Activated T-cell treated with anti-CD3 and anti-CD28 coated beads, Interleukin-2, amount 50 U/mL, for 72 hours (primary cell): ENCODE results near the gene MORC2. TPM values are rescaled to one million over a fixed set of nuclear protein-coding genes. Genes with fewer than 3 reads are reported as not detected.
A peak's percentile ranks its signal among the peaks of the same experiment; 100 is the strongest.

Experiments used
- ATAC-seq, 2 donors: fragments of 150-1000 bp; cut with Tn5 transposase; replicated peaks in 1 of 2; 2 replicates each; pipeline ENCODE4 v1.10.0; 2021; ENCODE audit warnings: moderate library complexity in 2 of 2, mild to moderate bottlenecking in 1 of 2
- DNase-seq, 2 donors: peaks; one replicate each; pipeline ENCODE4 v3.0.0; 2021 to 2022; ENCODE audit warnings: mixed read lengths in 1 of 2
- H3K27ac Mint-ChIP-seq: one replicate; pipeline ENCODE4 v1.8.0; 2022; ENCODE audit warnings: mild to moderate bottlenecking, moderate library complexity, mixed read lengths
- H3K27me3 Mint-ChIP-seq: one replicate; pipeline ENCODE4 v1.8.0; 2022; ENCODE audit warnings: low read depth, mixed read lengths
- H3K36me3 Mint-ChIP-seq, 2 donors: one replicate each; pipeline ENCODE4 v1.8.0; 2022; ENCODE audit warnings: mixed read lengths in 2 of 2, mild to moderate bottlenecking in 1 of 2; ENCODE audit not compliant: insufficient read depth in 2 of 2
- H3K4me1 Mint-ChIP-seq: one replicate; pipeline ENCODE4 v1.8.0; 2022; ENCODE audit warnings: low read depth, mixed read lengths
- H3K4me3 Mint-ChIP-seq, 2 donors: one replicate each; pipeline ENCODE4 v1.8.0; 2022; ENCODE audit warnings: mild to moderate bottlenecking in 2 of 2, mixed read lengths in 2 of 2, moderate library complexity in 2 of 2
- H3K9me3 Mint-ChIP-seq, 2 donors: one replicate each; pipeline ENCODE4 v1.8.0; 2022; ENCODE audit warnings: mixed read lengths in 2 of 2
- total RNA-seq, 2 donors: library from RNA; stranded (reverse); gene quantifications; one replicate each; pipeline ENCODE4 v1.2.3, GENCODE V29; 2022

Gene MORC2
- total RNA-seq, 2 donors from 2014 or later, result 27.2 to 42.0 TPM

DNA sequence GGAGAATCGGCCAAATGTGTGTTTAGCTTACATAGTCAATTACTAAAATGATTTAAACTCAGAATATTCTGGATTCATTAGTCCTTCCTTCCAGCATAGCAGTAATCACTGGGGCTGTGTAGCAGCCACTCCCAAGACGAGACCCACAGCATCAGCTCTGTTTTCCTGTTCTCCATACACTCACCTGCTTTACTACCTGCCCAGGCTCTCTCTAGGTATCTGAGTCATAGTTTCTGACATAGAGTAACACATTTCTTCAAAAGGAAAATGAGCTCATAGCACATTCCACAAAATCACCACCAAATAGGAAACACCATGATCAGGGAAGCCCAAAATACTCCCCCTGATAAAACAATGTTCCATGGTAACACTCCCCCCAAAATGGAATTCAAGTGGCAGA is 22.9 kb downstream of the MORC2 start:
- no peaks in the 10 kb centered on the region for H3K27me3 Mint-ChIP-seq
- ATAC-seq, result no peak
- no peak overlapping the region for H3K4me3 Mint-ChIP-seq
- peak overlapping the region; percentile 13 for H3K27ac Mint-ChIP-seq
- H3K36me3 Mint-ChIP-seq, result peaks cover 12 to 42% of the 10 kb centered on the region in 2 donors
- H3K9me3 Mint-ChIP-seq, result no peaks in the 10 kb centered on the region
- DNase-seq, result no peak
- H3K4me1 Mint-ChIP-seq, result peaks cover 47% of the 10 kb centered on the region

DNA sequence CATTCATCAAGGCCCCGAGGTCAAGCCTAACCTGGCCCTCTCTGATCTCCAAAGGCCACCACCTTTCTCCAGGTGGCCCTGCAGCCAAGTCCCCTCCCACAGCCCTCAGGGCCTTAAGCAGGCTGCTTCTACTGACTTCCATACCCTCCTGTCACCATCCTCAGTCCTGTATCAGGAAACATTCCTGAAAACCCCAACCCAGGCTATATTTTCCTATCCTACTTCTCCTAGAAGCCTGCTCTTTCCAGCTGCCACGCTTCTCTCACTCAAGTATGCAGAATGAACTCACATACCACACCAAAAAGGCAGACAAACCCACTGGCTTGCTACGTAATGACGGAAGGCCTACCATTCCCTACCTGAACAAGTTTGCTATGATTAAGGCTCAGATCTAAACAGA is 23.6 kb downstream of the MORC2 start:
- ATAC-seq (no peak), DNase-seq (no peak)
- H3K9me3 Mint-ChIP-seq, result no peaks in the 10 kb centered on the region
- H3K27ac Mint-ChIP-seq, result no peak overlapping the region
- no peaks in the 10 kb centered on the region for H3K27me3 Mint-ChIP-seq
- no peak overlapping the region for H3K4me3 Mint-ChIP-seq
- peaks cover 10 to 38% of the 10 kb centered on the region in 2 donors for H3K36me3 Mint-ChIP-seq
- H3K4me1 Mint-ChIP-seq, result peaks cover 53% of the 10 kb centered on the region

DNA sequence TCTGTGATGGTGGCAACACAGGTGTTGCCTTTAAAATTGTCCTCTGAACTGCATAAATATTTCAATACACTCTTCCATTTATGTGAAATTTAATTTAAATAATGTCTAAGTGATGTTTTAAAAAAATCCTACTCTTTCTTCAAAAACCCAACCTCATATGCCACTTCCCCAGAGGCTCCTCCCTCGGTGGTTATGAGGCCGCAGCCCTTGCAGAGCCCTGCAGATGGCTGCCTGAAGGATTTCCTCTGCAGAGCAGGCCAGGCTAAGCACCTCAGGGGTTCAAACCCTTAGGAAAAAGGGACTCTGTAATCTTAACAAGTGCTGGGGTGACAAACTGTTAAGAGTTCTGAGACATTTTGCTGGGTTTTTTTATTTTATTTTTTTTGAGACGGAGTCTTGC is 25.2 kb downstream of the MORC2 start:
- H3K27ac Mint-ChIP-seq, result peak overlapping the region; percentile 11
- H3K4me3 Mint-ChIP-seq, result no peak overlapping the region
- peaks cover 9 to 42% of the 10 kb centered on the region in 2 donors for H3K36me3 Mint-ChIP-seq

DNA sequence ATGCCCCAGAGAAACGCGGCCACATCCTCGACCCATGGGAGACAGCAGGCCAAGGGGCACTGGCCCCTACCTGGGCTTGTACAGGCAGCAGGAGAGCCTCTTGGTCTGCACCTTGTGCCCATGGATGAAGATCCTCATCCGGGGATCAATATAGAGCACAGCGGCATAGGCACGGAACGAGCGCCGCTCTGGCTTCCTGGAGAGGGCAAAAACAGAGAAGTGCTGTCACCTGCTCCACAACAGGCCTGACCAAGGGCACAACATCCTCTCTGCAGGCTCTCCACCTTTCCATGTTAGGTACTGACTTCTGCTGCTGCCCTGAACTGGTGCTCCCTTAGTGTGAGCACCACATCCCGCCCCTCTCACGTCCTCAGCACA is 27.2 kb downstream of the MORC2 start:
- peak overlapping the region; percentile 67 for H3K27ac Mint-ChIP-seq

More for the DNA sequence above, 25.2 kb downstream of the MORC2 start:
- Mint-ChIP-seq H3K27me3 (no peaks in the 10 kb centered on the region), H3K4me1 (peaks cover 54% of the 10 kb centered on the region), H3K9me3 (no peaks in the 10 kb centered on the region)
- ATAC-seq, result peak; percentile 39 to 43
- DNase-seq, result peak; percentile 22 to 39

DNA sequence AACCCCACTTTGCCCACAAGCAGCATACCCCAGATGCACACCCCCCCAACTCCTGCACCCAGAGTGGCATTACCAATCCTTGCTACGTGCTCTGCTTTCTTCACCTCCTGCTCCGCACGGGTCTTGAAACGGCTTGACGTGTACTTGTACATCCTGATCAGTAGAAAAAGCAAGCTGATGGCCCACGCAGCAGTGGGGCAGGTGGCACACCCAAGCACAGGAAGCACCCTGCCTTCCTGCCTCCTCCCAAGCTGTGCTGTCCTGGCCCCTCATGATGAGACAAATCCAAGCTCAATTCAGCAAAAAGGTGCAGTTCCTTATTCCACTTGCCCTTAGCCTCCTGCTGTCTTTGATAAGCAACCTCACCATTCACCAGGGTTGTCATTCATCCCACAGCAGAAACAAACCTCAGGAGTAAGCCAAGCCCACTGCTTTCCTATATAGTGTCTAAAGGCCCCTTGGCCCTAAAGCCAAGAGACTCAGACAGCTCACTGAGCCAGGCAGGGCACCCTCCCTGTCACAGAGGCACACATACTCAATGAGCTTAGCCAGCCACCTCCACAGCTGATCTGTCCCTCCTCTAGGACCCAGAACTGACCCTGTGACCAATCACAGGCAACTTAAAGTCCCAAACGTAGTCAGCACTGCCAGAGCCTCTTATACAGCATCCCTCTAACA is 27.8 kb downstream of the MORC2 start:
- Mint-ChIP-seq H3K27ac (peak overlapping the region; percentile 67), H3K4me1 (peaks cover 57% of the 10 kb centered on the region), H3K9me3 (no peaks in the 10 kb centered on the region), H3K4me3 (peak overlapping the region; percentile 56 to 79), H3K36me3 (peaks cover 9 to 39% of the 10 kb centered on the region in 2 donors), H3K27me3 (no peaks in the 10 kb centered on the region)
- peak; percentile 53 to 78 for ATAC-seq
- DNase-seq, result peak; percentile 24 to 44

More for the DNA sequence above, 27.2 kb downstream of the MORC2 start:
- DNase-seq (no peak), ATAC-seq (peak; percentile 30 to 35)
- Mint-ChIP-seq H3K4me1 (peaks cover 60% of the 10 kb centered on the region), H3K4me3 (peak overlapping the region; percentile 56 to 79), H3K9me3 (no peaks in the 10 kb centered on the region), H3K36me3 (peaks cover 9 to 42% of the 10 kb centered on the region in 2 donors), H3K27me3 (no peaks in the 10 kb centered on the region)

DNA sequence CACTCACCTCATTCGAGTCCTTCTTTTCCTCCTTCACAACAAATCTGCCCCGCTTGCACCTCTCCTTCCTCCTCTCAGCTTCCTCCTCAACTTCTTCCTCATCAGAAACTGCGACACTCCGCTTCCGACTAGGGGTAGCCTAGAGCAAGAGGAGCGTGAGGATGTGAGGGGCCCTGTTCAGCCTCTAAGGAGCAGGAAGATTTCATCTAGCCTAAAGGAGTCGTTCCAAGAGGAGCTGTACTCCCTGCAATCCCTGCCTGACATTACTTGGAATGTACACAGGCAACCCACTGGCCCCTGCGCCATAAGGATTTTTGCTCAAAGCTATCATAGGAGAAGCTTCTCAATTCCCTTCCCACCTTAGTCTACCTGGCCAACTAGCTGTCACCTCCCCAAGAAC is 34.5 kb downstream of the MORC2 start:
- no peak for ATAC-seq
- no peak overlapping the region for H3K4me3 Mint-ChIP-seq
- peaks cover 11% of the 10 kb centered on the region for H3K4me1 Mint-ChIP-seq
- H3K36me3 Mint-ChIP-seq, result peaks cover 4 to 33% of the 10 kb centered on the region in 2 donors
- no peaks in the 10 kb centered on the region for H3K27me3 Mint-ChIP-seq
- DNase-seq, result no peak
- no peaks in the 10 kb centered on the region for H3K9me3 Mint-ChIP-seq
- H3K27ac Mint-ChIP-seq, result peak overlapping the region; percentile 52

DNA sequence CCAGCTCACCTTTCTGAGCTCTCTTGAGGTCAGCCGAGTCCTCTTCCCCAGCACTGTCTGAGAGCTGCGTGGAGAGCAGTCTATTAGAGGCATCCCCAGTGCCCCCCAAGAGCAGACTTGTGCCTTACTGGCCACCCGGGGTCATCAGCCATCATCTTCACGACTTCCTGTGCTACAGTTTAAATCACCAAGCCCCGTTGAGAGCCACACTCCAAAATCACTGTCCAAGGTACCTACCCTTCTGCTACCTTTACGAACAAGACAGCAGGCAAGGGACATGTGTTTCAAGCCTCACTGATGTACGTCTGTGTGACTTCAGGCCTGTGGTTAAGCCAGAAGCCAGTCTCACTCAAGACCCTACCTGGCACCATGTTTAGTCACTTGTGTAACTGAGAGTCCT is 35.1 kb downstream of the MORC2 start:
- H3K9me3 Mint-ChIP-seq, result no peaks in the 10 kb centered on the region
- H3K4me1 Mint-ChIP-seq, result peaks cover 11% of the 10 kb centered on the region
- peaks cover 4 to 29% of the 10 kb centered on the region in 2 donors for H3K36me3 Mint-ChIP-seq
- ATAC-seq, result no peak
- DNase-seq, result no peak
- H3K4me3 Mint-ChIP-seq, result no peak overlapping the region
- H3K27me3 Mint-ChIP-seq, result no peaks in the 10 kb centered on the region
- no peak overlapping the region for H3K27ac Mint-ChIP-seq

DNA sequence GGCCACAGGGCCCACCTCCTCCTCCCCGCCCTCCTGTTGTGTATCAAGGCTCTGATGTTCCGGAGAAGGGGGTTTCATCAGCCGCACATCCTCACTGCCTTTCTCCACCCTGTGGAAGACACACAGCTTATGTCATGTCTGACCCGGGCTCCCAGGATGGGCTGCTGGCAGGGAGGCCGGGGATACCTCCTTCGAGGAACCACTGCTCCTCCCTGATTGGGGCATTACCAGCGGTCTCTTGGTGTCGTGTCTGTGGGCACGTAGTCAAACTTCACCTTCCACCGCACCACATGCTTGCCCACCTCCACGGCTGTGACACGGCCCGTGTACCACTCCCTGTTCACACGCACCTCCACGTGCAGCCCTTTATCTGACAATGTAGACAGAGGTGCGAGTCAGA is 35.9 kb downstream of the MORC2 start:
- DNase-seq, result no peak
- no peak for ATAC-seq
- Mint-ChIP-seq H3K27me3 (no peaks in the 10 kb centered on the region), H3K27ac (no peak overlapping the region), H3K9me3 (no peaks in the 10 kb centered on the region), H3K4me3 (no peak overlapping the region), H3K4me1 (peaks cover 11% of the 10 kb centered on the region), H3K36me3 (peaks cover 4 to 26% of the 10 kb centered on the region in 2 donors)

DNA sequence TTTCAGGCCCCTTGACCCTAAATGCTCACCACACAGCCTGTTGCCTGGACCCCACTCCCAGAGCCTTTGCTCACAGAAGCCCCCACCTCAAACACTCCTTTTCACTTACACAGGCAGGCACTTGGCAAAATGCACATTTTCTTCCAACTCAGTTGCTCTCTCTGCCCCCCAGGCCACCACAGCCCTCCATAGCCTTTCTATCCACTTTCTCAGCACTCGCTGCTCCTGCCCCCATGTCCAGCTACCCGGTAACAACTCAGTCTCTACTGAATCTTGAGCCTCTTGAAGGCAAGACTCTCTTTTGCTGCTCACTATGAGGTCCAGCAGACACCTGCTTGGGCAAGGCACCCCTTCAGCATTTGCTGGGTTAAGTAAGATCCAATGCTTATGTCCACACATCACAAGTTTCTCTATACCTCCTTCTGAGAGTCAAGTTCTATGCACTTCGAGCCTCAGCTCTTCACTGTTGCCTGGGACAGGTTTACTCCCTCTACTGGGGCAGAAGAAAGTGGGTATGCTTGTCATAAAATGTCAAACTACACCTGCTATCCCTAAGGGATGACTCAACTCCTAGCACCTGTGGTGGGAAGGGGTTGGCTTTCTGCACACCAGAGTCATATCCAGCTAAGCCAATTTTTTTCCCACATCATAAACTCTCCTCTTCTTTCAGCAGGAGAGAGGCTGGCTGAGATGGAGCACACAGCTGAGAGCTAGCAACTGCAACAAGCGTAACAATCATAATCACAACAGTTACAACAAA is 36.9 kb downstream of the MORC2 start:
- Mint-ChIP-seq H3K9me3 (no peaks in the 10 kb centered on the region), H3K36me3 (peaks cover 4 to 24% of the 10 kb centered on the region in 2 donors), H3K4me3 (no peak overlapping the region), H3K27ac (peak overlapping the region; percentile 29), H3K27me3 (no peaks in the 10 kb centered on the region), H3K4me1 (peaks cover 8% of the 10 kb centered on the region)
- ATAC-seq (no peak), DNase-seq (no peak)

DNA sequence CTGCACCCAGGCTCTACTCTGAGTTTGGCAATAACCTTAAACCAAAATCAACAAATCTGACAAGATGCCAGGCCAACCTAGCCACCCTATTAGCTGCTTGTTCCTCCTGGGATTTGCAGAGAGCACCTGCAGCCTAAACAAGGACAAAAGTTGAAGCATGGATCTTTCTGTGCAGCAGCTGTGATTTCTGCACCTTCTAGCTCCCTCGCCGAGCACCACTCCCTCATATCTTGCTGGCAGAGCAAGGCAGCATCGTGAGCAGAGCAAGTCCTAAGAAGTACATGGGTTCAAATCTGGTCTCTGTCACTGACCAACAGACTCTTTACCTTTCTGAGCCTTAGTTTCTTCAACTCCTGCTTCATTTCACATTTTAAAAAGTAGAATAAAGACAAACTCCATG is 38.3 kb downstream of the MORC2 start:
- Mint-ChIP-seq H3K27me3 (no peaks in the 10 kb centered on the region), H3K9me3 (no peaks in the 10 kb centered on the region), H3K36me3 (peaks cover 4 to 20% of the 10 kb centered on the region in 2 donors), H3K4me1 (peaks cover 4% of the 10 kb centered on the region), H3K27ac (peak overlapping the region; percentile 20), H3K4me3 (no peak overlapping the region)
- DNase-seq (no peak), ATAC-seq (no peak)

DNA sequence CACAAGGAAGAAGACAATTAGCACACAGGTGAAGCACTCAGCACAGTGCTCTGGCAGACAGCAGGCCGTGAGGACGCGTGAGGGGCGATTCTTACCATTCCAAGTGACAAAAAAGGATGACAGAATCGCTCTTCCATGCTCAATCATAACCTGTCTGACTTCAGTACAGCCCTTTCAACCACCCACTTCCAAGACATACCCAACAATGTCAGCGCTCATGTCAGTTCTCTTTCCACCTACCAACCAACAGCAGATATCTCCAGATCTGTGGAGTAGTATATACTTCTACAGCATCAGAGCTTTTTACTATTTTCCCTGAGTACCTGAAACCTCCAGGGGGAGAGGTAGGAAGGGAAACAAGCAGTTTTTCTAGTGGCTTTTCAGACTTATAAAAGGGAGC is 40.2 kb downstream of the MORC2 start:
- Mint-ChIP-seq H3K27ac (no peak overlapping the region), H3K4me1 (peaks cover 4% of the 10 kb centered on the region), H3K4me3 (no peak overlapping the region), H3K27me3 (no peaks in the 10 kb centered on the region), H3K36me3 (peaks cover 1 to 15% of the 10 kb centered on the region in 2 donors), H3K9me3 (no peaks in the 10 kb centered on the region)
- DNase-seq (no peak), ATAC-seq (no peak)

DNA sequence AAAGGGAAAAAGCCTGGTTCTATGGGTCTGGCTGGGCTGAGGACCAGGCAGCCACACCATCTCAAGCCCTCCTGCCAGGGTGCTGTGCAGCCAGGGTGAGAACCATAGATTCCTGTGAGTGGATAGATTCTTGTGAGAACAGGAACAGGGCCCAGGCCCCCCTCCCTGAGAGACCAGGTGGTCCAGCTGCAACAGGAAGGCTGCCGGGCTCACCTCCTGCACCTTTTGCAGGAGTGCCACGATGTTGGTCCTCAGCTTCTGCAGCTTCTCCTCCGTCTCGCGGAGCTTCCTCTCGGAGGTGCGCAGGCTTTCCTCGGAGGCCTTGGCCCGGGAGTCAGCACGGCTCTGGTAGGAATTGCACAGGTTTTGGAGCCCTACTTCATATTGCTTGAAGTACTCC is 40.8 kb downstream of the MORC2 start:
- no peak for ATAC-seq
- H3K9me3 Mint-ChIP-seq, result no peaks in the 10 kb centered on the region
- H3K36me3 Mint-ChIP-seq, result peaks cover under 1 to 13% of the 10 kb centered on the region in 2 donors
- no peak for DNase-seq
- H3K4me1 Mint-ChIP-seq, result peaks cover 4% of the 10 kb centered on the region
- H3K4me3 Mint-ChIP-seq, result no peak overlapping the region
- no peak overlapping the region for H3K27ac Mint-ChIP-seq
- no peaks in the 10 kb centered on the region for H3K27me3 Mint-ChIP-seq

DNA sequence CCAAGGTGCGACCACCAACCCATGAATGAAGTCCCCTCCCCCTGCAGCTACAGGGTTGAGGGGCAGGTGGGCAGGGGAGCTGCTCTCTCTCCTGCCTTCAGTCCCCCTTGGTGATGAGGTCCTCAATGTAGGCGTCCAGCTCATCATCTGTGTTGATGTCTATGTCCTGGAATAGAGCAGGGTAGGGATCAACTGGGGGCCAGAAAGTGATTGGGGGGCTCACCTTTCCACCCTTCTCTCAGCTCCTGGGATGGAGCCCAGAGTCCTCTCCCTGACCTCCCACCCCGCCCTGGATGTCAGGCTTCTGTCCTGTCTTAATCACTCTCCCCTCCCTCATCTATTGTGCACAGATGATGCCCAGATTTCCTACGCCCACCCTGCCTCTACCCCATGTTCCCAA is 41.9 kb downstream of the MORC2 start:
- ATAC-seq (no peak), DNase-seq (no peak)
- Mint-ChIP-seq H3K27me3 (no peaks in the 10 kb centered on the region), H3K4me1 (peaks cover 12% of the 10 kb centered on the region), H3K4me3 (no peak overlapping the region), H3K27ac (peak overlapping the region; percentile 4), H3K36me3 (peaks cover 0 to 8% of the 10 kb centered on the region in 2 donors), H3K9me3 (no peaks in the 10 kb centered on the region)
